Hepatocyte (in vitro differentiated cells): ENCODE measurements around the gene TMEM60.

Experiments
- CTCF ChIP-seq: fragments of 200-600 bp; sonication (generic); IDR thresholded peaks from 2 replicates; pipeline ENCODE4 v1.5.1; 2016; ENCODE audit warnings: antibody characterized with exemption, mild to moderate bottlenecking; ENCODE audit not compliant: poor library complexity
- EZH2 ChIP-seq: fragments of 200-600 bp; sonication (generic); IDR thresholded peaks from 2 replicates; pipeline ENCODE4 v1.6.1; 2016; ENCODE audit warnings: antibody characterized with exemption, mild to moderate bottlenecking, borderline replicate concordance
- EZH2phosphoT487 ChIP-seq: fragments of 200-600 bp; sonication (generic); IDR thresholded peaks from one replicate; pipeline ENCODE4 v1.6.1; 2018; ENCODE audit warnings: antibody characterized with exemption, mild to moderate bottlenecking, low read depth, moderate library complexity; ENCODE audit not compliant: unreplicated experiment, severe bottlenecking

GRCh38 chr7:77837275-77837674 lies 39.0 kb upstream of the TMEM60 start:
- TF ChIP-seq EZH2phosphoT487 (no peak), CTCF (no peak), EZH2 (no peak)
